HG02870 (cell line): ENCODE results near the gene IRAK3.

Experiments used
- ATAC-seq: cut with Tn5 transposase; IDR thresholded peaks from one replicate; pipeline ENCODE4 v1.9.1; 2021; ENCODE audit warnings: mild to moderate bottlenecking, moderate library complexity; ENCODE audit not compliant: unreplicated experiment

IRAK3 gene

DNA sequence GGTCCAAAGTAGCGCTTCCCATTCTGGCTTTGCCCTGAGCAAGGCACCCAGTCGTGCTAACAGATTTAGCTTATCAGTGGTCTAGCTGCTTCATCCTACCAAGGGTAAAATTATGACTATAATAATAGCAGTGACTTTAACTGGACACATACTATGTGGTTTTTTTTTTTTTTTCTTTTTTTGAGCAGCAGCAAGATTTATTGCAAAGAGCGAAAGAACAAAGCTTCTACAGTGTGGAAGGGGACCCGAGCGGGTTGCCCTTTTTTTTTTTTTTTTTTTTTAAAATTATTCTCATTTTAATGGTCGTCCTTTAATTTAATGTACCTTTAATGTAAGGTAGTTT, 113.8 kb downstream of the IRAK3 start:
- ATAC-seq, result no peak

DNA sequence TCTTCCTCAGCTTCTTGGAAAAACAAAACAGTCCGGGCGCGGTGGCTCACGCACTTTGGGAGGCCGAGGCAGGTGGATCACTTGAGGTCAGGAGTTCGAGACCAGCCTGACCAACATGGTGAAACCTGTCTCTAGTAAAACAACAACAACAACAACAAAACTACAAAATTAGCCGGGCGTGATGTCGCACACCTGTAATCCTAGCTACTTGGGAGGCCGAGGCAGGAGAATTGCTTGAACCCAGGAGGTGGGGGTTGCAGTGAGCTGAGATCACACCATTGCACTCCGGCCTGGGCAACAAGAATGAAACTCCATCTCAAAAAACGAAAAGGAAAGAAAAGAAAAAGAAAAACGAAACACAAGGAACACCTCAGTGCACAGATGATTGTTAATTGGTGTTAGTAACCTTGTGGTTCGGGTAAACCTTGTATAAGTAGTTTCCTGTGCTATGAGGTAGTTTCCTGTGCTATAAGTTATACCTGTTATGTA, 114.3 kb downstream of the IRAK3 start:
- ATAC-seq, result peak; percentile 22
